ENCODE data around the gene MGMT.

GRCh38 chr10:129534826-129535225 lies 67.8 kb downstream of the MGMT start:
- TF ChIP-seq EZH2 (IDR thresholded peaks at IDR 0.05; ENCODE audit: low read depth): no peak
- TF ChIP-seq, protein P1, sequence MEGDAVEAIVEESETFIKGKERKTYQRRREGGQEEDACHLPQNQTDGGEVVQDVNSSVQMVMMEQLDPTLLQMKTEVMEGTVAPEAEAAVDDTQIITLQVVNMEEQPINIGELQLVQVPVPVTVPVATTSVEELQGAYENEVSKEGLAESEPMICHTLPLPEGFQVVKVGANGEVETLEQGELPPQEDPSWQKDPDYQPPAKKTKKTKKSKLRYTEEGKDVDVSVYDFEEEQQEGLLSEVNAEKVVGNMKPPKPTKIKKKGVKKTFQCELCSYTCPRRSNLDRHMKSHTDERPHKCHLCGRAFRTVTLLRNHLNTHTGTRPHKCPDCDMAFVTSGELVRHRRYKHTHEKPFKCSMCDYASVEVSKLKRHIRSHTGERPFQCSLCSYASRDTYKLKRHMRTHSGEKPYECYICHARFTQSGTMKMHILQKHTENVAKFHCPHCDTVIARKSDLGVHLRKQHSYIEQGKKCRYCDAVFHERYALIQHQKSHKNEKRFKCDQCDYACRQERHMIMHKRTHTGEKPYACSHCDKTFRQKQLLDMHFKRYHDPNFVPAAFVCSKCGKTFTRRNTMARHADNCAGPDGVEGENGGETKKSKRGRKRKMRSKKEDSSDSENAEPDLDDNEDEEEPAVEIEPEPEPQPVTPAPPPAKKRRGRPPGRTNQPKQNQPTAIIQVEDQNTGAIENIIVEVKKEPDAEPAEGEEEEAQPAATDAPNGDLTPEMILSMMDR (conservative IDR thresholded peaks at IDR 0.05): no peak

Data from PC-9 (cell line).